HuH-7 (cell line): ENCODE results near the gene TMEM9B.

Experiments
- DNase-seq: peaks from one replicate; pipeline ENCODE4 v3.0.0; 2011; ENCODE audit warnings: low spot score

Gene TMEM9B

DNA sequence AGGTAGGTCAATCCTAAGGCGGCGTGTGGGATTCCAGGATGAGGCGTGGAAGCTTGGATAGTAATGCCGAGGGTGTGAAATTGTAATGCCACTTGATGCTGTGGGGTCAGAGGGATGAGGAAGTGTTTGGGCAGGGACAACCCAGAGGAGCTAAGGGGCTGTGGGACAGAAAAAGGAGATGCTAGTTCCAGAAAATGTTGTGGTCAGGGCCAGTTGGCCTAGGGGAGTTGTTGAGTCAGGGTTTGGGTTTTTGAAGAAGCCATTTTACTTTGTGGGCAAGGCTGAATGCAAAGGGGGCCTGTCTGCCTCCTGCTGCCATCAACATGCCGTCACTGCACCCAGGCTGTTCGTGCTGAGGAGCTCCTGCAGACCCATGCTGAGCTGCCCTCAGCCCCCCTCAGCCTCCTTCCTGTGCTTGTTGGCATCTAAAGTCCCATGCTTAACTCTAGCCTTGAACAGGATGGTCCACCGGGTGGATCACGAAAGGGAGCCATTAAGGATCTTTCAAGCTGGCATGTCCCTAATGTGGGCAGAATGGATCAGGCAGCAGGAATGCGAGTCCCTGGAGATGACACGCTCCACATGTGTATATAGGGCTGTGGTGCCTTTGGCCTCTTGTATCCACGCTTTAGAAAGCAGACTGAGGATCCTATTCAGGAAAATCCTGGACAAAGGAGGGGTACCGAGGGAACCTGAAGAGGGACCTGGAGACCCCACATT, 33.6 kb downstream of the TMEM9B start:
- DNase-seq: no peak

DNA sequence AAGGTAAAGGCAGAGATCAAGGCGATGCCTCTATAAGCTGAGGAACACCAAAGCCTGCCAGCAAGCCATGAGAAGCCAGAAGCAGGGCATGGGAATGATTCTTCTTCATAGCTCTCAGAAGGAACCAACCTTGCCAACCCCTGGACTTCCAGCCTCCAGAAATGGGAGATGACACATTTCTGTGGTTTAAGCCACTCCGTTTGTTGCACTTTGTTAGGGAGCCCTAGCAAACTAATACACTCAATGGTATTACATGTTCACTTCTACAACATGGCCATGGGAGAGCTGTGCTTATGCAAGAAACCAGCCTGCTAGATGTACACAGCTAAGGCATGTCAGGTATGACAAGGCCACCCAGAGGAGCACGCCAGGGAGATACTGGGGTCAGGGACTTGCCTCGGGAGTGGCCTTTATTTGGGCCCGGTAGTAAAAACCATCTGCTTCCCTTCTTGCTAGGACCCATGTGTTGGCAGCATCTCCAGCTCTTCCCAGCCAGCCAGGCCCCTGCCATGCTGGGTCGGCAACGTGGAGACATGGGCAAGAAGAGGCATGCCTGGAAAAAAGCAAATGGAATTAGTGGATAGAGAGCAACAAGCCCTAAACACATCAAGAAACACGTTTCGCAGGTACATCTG, 35.1 kb downstream of the TMEM9B start:
- no peak for DNase-seq

DNA sequence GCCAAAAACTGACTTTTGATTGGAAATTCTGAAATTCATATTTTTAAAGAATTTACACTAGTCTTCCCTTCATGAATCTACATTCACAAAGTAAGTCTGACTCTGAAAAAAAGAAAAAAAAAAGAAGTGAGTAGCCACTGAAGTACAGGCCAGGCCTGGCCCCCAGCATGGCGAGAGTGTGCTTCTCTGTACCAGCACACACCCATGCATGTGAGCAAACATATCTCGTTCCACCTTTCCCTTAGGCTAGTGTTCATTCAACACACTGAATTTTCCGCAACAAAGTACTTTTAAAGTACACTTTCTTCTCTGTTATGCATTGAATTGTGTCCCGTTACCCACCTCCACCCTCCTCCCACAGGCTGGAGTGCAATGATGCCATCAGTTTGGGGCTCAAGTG, 36.0 kb downstream of the TMEM9B start:
- DNase-seq: no peak

GRCh38 chr11:8927233-8927632, 37.0 kb downstream of the TMEM9B start:
- DNase-seq: no peak

DNA sequence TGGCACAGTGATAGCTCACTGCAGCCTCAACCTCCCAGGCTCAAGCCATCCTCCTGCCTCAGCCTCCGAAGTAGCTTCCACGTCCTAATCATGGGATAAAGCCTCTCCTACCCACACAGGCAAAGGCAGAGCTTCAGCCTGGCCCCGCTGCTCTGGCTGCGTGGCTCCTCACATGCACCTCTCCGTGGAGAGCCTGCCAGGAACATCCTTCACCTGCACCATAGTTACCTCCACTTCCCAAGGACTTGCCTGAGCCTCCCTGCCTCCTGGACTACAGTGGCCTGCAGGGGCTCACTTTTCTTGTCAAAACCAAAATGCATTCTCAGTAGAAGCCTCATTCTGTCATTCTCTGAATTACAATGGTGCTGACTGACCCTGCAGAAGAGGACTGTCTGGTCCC, 38.0 kb downstream of the TMEM9B start:
- DNase-seq: no peak

- DNase-seq: no peak
Observed at GRCh38 chr11:8925711-8926110, 38.5 kb downstream of the TMEM9B start.

DNA sequence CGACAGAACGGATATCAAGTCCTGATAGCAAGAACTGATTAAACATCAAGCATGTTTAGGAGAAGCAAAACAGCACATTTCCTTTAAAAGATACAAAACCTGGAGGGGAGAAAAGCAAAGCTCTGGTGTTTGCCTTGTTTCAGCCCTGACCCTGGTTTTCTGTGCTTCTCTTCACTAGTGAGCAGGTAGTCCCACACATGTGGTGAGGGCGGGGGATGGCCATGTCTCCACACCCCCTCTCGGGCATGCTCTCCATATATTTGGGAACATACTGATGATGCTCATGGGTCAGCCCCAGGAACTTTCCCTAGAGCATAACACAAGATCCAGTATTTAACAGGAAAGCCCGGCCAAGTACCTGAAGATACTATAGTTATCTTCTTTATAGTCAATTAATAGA, 41.6 kb downstream of the TMEM9B start:
- DNase-seq: no peak

- no peak for DNase-seq
Observed at GRCh38 chr11:8917157-8917825, 47.0 kb downstream of the TMEM9B start.

- DNase-seq: no peak
Observed at GRCh38 chr11:8914661-8915018, 49.6 kb downstream of the TMEM9B start.

DNA sequence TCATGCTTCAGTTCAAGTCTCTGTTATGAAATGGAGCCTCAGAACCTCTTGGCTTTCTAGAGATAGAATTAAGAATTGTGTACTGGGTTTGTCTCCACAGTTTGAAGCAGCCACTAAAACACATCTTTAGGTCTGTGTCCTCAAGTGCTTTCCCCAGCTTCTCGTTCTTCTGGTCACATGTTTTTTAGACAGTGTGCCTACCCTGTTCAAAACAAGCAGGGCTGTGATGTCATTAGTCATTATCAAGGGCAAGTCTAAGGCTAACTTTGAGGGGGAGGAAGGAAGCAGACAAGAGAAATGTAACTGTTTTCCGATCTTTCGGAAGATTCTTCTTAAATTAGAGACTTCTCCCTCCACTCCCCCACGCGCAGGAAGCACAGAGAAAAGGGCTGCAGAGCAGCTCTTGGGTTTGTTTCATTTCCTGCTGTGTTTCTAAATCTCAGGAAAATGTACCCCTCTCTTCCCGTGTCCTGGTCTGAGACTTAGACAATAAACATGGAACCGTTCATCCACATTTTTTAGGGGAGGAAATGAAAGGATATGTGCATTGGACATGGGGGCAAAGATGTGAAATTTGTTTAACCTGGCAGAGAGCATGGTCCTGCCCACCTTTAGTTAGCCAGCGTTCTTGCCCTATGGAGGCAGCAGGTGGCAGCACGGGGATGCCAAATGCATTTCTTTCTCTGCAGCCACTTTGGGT, 50.1 kb downstream of the TMEM9B start:
- DNase-seq: peak; percentile 42

DNA sequence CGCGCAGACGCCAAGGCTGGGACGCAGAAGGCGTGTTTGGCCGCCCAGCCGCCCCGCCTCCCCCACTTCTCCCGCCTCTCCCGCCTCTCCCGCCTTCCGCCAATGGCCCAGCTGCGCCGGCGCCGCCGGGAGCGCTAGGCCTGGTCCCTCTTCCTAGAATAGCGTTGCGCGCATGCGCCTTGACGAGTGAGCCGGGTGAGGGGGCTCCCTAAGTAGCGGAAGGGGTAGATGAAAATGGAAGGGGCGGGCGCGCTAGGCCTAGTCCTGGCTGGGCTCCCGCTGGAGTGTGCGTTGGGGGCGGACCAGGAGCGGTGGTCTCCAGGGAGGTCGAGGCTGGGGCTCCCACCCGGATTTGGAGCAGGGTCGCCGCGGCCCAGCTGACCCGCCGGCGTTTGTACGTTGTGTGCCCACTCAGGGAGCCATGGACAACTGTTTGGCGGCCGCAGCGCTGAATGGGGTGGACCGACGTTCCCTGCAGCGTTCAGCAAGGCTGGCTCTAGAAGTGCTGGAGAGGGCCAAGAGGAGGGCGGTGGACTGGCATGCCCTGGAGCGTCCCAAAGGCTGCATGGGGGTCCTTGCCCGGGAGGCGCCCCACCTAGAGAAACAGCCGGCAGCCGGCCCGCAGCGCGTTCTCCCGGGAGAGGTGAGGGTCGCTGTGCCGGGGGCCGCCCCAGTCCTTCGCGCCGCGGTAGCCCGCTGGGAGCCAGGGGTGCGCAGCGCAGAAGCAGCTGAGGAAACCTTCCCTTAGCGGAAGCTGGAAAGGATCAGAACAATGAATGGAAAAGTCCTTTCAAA, 53.0 kb downstream of the TMEM9B start, which contains the start of gene AKIP1:
TSS of gene AKIP1 (plus strand) at position 161 of the 795 bp plus-strand sequence. CDS start at position 422, 261 bp downstream.
- peak; percentile 97 for DNase-seq

DNA sequence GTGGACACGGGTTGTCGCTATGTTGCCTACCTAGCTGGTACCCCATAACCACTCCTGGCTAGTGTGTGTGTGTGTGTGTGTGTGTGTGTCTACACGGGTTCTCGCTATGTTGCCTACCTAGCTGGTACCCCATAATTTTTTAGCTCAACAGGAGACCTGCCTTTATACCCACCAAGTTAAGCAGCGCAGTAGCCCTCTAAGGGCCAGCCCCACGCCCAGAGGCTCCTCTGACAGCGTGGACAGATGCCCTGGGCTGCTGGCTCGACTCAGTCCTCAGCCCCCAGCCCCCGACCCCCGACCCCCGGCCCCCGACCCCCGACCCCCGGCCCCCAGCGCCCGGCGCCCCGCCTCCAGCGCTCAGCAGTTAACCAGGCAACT, 53.6 kb downstream of the TMEM9B start:
- DNase-seq: no peak

DNA sequence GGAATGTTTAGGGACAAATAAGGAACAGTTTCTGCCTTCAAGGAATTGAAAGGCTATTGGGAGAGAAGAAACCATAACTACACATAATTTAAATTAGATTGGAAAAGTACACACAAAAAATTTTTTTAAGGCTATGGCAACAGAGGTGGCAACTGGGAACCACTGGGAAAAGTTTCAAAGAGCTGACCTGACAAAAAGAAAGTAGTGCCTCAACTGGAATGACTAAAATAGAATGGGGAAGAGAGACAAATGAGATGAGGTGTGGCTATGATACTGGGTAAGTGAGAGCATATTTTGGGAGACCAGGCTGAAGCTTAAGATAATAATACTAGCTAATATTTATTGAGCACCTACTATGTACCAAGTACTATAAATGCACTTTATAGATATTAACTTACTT, 56.1 kb downstream of the TMEM9B start:
- no peak for DNase-seq

- DNase-seq: no peak
Observed at GRCh38 chr11:8907116-8907515, 57.1 kb downstream of the TMEM9B start.

GRCh38 chr11:8905528-8906165, 58.6 kb downstream of the TMEM9B start:
- no peak for DNase-seq

DNA sequence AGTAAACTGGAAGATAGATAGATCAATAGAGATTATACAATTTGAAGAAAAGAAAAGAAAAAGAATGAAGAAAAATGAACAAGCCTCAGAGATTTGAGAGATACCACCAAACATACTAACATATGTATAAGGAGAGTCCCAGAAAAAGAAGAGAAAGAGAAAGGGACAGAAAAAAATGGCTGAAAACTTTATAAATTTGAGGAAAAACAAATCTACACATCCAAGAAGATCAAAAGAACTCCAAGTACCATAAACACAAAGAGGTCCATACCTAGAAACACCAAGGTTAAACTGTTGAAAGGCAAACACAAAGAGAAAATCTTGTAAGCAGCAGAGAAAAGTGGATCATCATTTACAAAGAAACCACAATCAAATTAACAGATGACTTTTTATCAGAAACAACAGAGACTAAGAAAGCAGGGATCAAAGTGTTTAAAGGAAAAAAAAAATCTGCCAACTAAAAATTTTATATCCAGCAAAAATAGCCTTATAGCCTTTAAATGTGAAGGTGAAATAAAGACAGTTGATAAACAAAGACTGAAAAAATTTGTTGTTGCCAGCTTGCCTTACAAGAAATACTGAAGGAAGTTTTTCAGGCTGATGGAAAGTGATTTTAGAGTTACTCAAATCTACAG, 65.0 kb downstream of the TMEM9B start:
- DNase-seq: no peak
